NCI-H2171 (cell line): ENCODE measurements around the gene LRRC8C.

Experiments
- DNase-seq: peaks from one replicate; lab custom pipeline; 2025; lab: John Stamatoyannopoulos, UW

Gene LRRC8C

GRCh38 chr1:89671775-89672488 is 39.0 kb downstream of the LRRC8C start:
- DNase-seq: no peak

- DNase-seq: no peak
These were observed 39.7 kb downstream of the LRRC8C start for GRCh38 chr1:89672489-89673183.

GRCh38 chr1:89673251-89673650 is 40.3 kb downstream of the LRRC8C start:
- DNase-seq: no peak

- DNase-seq: no peak
These were observed 42.8 kb downstream of the LRRC8C start for GRCh38 chr1:89675677-89676076.

GRCh38 chr1:89681045-89681729 is 48.3 kb downstream of the LRRC8C start:
- DNase-seq: no peak

- DNase-seq: no peak
These were observed 49.7 kb downstream of the LRRC8C start for GRCh38 chr1:89682611-89683010.

GRCh38 chr1:89685461-89685860 is 52.5 kb downstream of the LRRC8C start:
- no peak for DNase-seq

GRCh38 chr1:89686520-89686919 is 53.6 kb downstream of the LRRC8C start:
- no peak for DNase-seq

- no peak for DNase-seq
These were observed 54.3 kb downstream of the LRRC8C start for GRCh38 chr1:89687254-89687653.

GRCh38 chr1:89688607-89689006 is 55.7 kb downstream of the LRRC8C start:
- DNase-seq: no peak

GRCh38 chr1:89689234-89689633 is 56.3 kb downstream of the LRRC8C start:
- no peak for DNase-seq

- DNase-seq: no peak
These were observed 57.7 kb downstream of the LRRC8C start for GRCh38 chr1:89690595-89690994.

GRCh38 chr1:89692601-89693521 is 59.9 kb downstream of the LRRC8C start:
- no peak for DNase-seq

GRCh38 chr1:89695847-89696246 is 62.9 kb downstream of the LRRC8C start:
- no peak for DNase-seq

- no peak for DNase-seq
These were observed 64.5 kb downstream of the LRRC8C start for GRCh38 chr1:89697383-89697782.

- no peak for DNase-seq
These were observed 65.2 kb downstream of the LRRC8C start for GRCh38 chr1:89698020-89698560.

GRCh38 chr1:89698624-89699023 is 65.7 kb downstream of the LRRC8C start:
- no peak for DNase-seq

- DNase-seq: no peak
These were observed 66.6 kb downstream of the LRRC8C start for GRCh38 chr1:89699451-89699986.

- no peak for DNase-seq
These were observed 68.9 kb downstream of the LRRC8C start for GRCh38 chr1:89701746-89702241.

- no peak for DNase-seq
These were observed 69.7 kb downstream of the LRRC8C start for GRCh38 chr1:89702520-89703045.

- DNase-seq: no peak
These were observed 70.5 kb downstream of the LRRC8C start for GRCh38 chr1:89703469-89703868.
